Lower leg skin (tissue), 3 donors: ENCODE measurements around the gene MPHOSPH8.

Experiments used
- POLR2A ChIP-seq, 2 donors: fragments of 450-650 bp; IDR thresholded peaks; one replicate each; pipeline ENCODE4 v1.6.1; 2016 to 2017; ENCODE audit warnings: antibody characterized with exemption in 2 of 2, mild to moderate bottlenecking in 1 of 2, moderate library complexity in 1 of 2
- TF ChIP-seq, protein P1 (sequence below), 3 donors: fragments of 450-650 bp; IDR thresholded peaks; one replicate each; pipeline ENCODE4 v1.5.1; 2016; ENCODE audit warnings: antibody characterized with exemption in 3 of 3, mild to moderate bottlenecking in 3 of 3, moderate library complexity in 2 of 3

DNA sequence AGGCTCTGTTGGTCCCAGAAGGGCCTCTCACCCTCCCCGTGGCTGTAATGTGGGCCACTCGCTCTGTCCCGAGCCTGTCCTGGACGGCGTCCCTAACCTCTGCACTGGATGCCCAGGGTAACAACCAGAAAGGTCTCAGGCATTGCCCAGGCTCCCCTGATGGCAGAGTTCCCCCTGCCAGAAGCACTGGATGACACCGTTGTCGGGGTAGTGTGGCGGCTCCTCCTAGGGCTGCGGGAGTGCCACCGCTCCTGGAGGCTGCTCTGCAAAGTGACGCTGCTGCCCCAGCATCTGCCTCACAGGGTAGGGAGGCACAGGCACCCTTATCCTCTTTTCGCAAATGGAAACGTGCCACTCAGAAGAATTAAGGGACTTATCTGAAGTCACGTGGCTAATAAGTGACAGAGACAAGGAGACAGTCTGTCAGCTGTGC, 32.0 kb downstream of the MPHOSPH8 start:
- TF ChIP-seq, protein P1, sequence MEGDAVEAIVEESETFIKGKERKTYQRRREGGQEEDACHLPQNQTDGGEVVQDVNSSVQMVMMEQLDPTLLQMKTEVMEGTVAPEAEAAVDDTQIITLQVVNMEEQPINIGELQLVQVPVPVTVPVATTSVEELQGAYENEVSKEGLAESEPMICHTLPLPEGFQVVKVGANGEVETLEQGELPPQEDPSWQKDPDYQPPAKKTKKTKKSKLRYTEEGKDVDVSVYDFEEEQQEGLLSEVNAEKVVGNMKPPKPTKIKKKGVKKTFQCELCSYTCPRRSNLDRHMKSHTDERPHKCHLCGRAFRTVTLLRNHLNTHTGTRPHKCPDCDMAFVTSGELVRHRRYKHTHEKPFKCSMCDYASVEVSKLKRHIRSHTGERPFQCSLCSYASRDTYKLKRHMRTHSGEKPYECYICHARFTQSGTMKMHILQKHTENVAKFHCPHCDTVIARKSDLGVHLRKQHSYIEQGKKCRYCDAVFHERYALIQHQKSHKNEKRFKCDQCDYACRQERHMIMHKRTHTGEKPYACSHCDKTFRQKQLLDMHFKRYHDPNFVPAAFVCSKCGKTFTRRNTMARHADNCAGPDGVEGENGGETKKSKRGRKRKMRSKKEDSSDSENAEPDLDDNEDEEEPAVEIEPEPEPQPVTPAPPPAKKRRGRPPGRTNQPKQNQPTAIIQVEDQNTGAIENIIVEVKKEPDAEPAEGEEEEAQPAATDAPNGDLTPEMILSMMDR (IDR thresholded peaks at IDR 0.05), result no peak
- no peak for TF ChIP-seq POLR2A (IDR thresholded peaks at IDR 0.05)
